Body of pancreas (tissue), 4 donors: Measurements from ENCODE around the gene USP40.

Experiments
- POLR2A ChIP-seq, 3 donors: fragments of 450-650 bp; IDR thresholded peaks; one replicate each; pipeline ENCODE4 v1.6.1; 2016; ENCODE audit warnings: antibody characterized with exemption in 3 of 3, mild to moderate bottlenecking in 2 of 3
- TF ChIP-seq, protein P1 (sequence below), 7 experiments: fragments of 450-650 bp in 4 of 7; fragments of 200-600 bp in 3 of 7; sonication (generic) in 3 of 7; IDR thresholded peaks; one replicate each; pipeline ENCODE4 v1.5.1; 2016 to 2019; ENCODE audit warnings: antibody characterized with exemption in 7 of 7

- TF ChIP-seq, protein P1, sequence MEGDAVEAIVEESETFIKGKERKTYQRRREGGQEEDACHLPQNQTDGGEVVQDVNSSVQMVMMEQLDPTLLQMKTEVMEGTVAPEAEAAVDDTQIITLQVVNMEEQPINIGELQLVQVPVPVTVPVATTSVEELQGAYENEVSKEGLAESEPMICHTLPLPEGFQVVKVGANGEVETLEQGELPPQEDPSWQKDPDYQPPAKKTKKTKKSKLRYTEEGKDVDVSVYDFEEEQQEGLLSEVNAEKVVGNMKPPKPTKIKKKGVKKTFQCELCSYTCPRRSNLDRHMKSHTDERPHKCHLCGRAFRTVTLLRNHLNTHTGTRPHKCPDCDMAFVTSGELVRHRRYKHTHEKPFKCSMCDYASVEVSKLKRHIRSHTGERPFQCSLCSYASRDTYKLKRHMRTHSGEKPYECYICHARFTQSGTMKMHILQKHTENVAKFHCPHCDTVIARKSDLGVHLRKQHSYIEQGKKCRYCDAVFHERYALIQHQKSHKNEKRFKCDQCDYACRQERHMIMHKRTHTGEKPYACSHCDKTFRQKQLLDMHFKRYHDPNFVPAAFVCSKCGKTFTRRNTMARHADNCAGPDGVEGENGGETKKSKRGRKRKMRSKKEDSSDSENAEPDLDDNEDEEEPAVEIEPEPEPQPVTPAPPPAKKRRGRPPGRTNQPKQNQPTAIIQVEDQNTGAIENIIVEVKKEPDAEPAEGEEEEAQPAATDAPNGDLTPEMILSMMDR (IDR thresholded peaks at IDR 0.05) = no peak
- TF ChIP-seq POLR2A (IDR thresholded peaks at IDR 0.05) = no peak
These were observed 62.5 kb downstream of the USP40 start for GRCh38 chr2:233503947-233504637.
